Globus pallidus (tissue), 1 donor: ENCODE data around the gene BMP10.

Experiments used
- DNase-seq: peaks from one replicate; pipeline ENCODE4 v3.0.0-alpha.2; 2015; ENCODE audit warnings: low spot score

Gene BMP10

GRCh38 chr2:68850524-68850923 lies 20.7 kb downstream of the BMP10 start:
- DNase-seq: no peak

- DNase-seq: no peak
These were observed 21.6 kb downstream of the BMP10 start for GRCh38 chr2:68849579-68850030.

GRCh38 chr2:68847751-68848150 lies 23.4 kb downstream of the BMP10 start:
- DNase-seq: no peak

DNA sequence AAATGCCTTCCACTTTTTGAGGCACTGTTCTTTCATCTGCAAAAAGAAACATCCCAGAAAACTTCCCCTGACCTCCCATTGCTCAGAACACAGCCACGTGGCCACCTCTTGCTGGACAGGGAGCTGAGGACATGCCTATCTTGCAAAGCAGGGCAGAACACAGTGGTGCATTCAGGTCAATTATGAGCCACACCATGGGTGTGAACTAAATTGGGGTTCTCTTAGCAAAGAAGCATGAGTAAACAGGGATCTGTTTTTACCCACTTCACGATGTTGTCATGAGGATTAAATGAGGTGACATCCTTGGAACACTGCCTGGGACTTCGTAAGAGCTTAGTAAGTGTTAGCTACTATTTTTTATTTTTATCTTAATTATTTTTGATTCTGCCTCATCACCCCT lies 25.1 kb downstream of the BMP10 start:
- DNase-seq: no peak

DNA sequence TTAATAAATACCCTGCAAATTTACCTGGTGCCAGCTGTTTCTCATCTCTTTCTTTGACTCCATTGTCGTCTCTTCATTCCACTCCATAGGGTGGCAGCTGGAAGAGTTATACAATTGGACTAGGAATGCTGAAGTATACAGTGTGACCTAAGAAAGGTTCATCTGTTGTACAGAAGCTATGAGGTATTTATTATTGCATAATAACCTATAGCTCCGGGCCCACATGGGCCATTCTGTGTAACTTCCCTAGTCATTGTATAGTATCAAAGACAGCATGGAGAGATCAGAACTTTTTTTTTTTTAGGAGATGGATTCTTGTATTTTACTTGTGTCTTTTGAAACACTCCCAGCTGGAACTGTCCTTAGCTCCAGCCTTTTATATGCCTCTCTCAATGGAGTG lies 26.2 kb downstream of the BMP10 start:
- DNase-seq: no peak

- DNase-seq: no peak
These were observed 31.9 kb downstream of the BMP10 start for GRCh38 chr2:68839260-68839833.

DNA sequence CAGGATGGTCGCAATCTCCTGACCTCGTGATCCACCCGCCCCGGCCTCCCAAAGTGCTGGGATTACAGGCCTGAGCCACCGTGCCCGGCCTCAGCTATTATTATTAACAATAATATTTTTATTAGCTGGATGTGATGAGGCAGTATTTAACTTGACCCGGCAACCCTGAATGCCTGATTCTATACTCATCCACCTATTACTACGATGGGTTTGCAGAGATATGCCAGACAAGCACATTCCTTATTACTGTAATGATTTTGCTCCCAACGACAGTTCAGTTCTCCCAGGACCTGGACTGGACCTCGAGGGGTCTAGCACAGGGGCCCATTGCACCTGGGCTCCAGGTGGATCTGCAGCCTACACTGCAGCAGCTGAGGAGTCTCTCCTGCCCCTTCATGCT lies 32.6 kb downstream of the BMP10 start:
- DNase-seq: no peak

DNA sequence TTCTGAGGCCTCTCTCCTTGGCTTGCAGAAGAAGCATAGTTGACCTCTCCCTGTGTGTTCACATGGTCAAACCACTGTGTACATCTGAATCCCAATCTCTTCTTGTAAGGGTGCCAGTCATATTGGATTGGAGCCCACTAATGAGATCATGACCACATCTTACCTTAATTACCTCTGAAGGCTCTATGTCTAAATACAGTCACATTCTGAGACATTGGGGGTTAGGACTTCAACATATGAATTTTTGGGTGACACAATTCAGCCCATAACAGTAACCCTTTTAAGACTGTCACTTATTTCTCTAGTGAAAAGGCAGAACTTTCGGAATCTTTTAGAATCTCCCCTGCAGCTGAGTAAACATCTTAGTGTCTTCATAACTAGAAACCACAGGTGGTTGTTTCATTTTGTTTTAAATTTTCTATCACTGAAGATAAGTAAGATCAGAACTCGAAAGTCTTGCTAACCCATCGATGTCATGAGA lies 33.3 kb downstream of the BMP10 start:
- DNase-seq: no peak

DNA sequence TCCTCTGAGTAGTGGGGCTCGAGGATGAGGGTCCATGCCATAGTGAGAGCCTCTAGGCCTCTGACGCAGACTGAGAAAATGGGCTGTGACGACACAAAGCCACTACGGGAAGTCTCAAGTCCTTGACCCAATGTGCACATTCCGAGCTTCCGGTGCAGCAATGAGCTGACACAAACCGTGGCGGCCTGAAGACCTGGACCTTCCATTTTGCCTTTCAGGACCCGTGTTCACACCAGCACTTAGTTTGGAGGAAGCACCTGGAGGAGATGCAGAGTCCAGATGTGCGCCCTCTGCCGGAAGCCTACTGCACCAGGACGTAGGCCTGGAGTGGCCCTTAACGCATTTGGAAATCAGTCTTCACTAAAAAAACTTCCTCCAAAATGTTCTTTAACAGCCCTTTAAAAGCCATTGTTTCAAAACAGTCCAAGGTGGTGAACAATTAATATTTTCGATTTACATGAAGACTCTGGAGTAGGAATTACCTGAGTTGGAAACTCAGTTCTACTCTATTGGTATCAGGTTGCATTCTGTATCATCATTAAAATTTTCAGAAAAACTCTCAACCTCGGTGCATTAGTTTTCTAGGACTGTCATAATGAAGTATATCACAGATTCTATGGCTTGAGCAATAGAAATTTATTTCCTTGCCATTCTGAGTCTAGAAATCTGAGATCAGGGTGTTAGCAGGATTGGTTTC lies 33.9 kb downstream of the BMP10 start:
- DNase-seq: no peak

GRCh38 chr2:68835621-68836020 lies 35.6 kb downstream of the BMP10 start:
- no peak for DNase-seq

DNA sequence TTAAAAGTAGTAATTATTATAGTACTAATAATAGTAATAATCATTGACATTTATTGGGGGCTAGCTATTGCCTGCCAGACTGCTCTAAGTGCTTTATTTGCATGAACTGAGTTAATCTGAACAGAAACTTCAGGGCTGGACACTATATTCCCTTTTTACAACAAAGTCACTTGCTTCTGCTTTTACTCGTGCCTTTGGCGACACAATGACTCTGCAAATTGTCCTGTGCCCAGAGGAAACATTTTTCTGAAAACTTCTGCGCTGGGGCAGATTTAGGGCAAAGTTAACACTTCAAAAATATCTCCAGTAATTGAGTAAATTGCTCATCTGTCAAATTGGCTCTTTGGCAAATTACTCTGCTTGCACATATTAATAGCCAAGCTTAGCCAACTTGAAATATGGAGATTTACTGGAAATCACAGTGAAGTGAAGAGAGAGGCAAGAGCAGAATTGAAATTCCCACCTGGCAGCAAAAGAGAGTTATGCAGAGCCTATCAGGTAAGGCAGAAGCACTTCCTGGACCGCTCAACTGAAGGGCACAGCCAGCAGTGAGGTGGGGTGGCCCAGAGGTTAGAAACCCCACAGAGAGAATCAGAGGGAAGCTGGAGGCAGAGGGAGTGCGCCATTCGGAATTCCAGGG lies 36.3 kb downstream of the BMP10 start:
- no peak for DNase-seq

DNA sequence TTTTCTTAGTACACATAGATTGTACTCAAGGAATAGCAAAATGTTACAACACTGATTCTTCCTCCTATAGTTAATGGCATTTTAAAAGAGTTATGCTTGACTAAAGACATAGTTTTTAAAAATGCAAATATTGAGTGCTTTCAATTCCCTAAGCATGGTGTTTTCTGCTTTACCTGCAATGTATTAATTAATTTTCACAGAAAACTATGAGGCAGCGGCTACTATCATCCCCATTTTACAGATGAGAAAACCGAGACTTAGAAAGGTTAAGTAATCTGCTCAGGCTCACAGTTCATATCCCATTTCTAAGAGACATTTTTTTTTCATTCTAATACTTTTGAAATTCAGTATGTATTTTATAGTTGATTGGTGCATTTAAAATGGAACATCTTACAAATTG lies 38.0 kb downstream of the BMP10 start:
- no peak for DNase-seq

GRCh38 chr2:68832233-68832869 lies 38.8 kb downstream of the BMP10 start:
- peak; percentile 56 for DNase-seq

- DNase-seq: no peak
These were observed 39.4 kb downstream of the BMP10 start for GRCh38 chr2:68831686-68832232.

DNA sequence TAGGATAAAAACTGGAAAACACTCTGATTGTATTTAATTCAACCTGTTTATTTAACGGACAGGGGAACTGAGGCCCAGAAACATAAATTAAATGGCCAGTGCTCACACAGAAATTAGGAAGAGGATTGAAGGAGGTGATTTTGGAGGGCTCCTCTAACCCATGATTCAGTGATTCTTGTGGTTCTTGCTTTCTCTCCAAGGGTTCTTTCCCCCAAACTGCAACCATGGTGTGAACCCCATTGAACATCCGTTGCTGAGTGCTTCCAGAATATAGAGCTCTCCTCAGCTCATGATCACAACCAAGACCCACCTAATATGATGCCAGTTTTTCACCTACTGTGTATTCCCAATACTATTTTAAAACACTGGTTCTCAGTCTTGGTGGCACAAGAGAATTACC lies 41.4 kb downstream of the BMP10 start:
- DNase-seq: no peak

GRCh38 chr2:68828887-68829708 lies 42.1 kb downstream of the BMP10 start:
- DNase-seq: peak; percentile 90

DNA sequence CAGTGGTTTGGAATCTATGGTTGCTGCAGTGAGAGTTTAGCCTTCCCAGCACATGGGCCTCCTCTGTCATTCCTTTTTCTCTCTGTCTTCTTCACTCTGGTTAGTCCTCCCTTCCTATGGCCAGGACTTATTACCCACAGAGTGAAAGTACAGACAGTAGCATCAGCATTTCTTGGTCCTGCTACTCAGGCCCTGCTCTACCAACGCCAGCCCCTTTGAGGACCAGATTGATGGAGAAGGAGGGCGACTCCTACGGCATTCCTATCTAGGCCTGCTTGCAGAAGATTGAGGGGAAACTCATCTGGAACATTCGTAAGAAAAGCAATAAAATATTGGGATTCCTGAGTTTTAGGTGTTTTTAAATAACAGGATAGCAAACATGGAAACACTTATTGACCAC lies 43.5 kb downstream of the BMP10 start:
- no peak for DNase-seq

- DNase-seq: no peak
These were observed 45.3 kb downstream of the BMP10 start for GRCh38 chr2:68825866-68826265.

- DNase-seq: no peak
These were observed 46.4 kb downstream of the BMP10 start for GRCh38 chr2:68824831-68825230.

DNA sequence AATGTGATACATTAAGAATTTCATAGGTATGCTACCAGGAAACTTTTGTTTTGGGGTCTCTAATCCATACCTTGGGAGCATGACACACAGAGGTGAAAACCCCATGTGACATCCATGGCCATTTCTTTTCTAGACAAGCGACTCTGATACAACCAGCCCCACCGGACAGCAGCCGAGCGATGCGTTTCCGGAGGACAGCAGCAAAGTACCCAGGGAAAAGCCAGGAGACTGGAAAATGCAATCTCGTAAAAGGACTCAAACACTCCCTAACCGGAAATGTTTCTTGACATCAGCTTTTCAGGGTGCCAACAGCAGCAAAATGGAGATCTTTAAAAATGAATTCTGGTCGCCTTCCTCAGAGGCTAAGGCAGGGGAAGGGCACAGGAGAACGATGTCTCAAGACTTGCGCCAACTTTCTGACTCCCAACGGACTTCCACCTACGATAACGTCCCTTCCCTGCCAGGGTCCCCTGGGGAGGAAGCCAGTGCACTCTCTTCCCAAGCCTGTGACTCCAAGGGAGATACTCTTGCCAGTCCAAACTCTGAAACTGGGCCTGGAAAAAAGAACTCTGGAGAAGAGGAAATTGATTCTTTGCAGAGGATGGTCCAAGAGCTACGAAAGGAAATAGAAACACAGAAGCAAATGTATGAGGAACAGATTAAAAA lies 48.9 kb downstream of the BMP10 start:
- DNase-seq: no peak

DNA sequence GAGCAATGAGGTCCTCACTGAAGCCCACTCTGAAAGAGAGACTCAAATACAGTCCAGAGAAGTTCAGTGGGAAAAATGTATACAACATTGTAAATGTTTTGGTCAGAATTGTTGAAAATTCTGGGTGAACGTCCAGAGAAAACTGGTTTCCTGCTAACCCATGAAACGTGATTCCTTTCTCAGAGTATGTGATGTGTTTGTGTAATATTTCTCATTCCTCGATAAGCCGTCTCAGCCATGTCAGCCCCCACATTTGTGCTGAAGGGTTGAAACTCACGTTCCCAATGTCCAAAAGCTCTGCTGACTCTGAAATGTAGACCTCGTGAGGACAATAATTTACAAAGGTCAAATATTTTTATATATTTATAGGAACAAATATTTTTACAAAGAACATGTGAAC lies 51.6 kb downstream of the BMP10 start:
- no peak for DNase-seq
